Psoas muscle (tissue), 8 donors: ENCODE data around the gene PITPNC1. TPM values are rescaled to one million over a fixed set of nuclear protein-coding genes. Genes with fewer than 3 reads are reported as not detected.

ENCODE experiments used
- ATAC-seq, 4 donors: fragments of 200-7000 bp; cut with Tn5 transposase; one replicate each; pipeline ENCODE4 v1.9.1; 2020; ENCODE audit warnings: moderate library complexity in 3 of 4, mild to moderate bottlenecking in 2 of 4
- DNase-seq, 2 donors: peaks; one replicate each; pipeline ENCODE4 v3.0.0-alpha.2; 2020
- H3K27ac ChIP-seq: fragments of 200-600 bp; one replicate; pipeline ENCODE4 v1.8.0; 2022
- H3K27me3 ChIP-seq, 3 donors: fragments of 200-600 bp in 1 of 3; one replicate each; pipeline versions ENCODE4 v1.6.1 to v1.8.0; 2013 to 2022; ENCODE audit warnings: low read length in 2 of 3, mild to moderate bottlenecking in 2 of 3, moderate library complexity in 1 of 3; ENCODE audit not compliant: insufficient read depth in 3 of 3
- H3K36me3 ChIP-seq, 2 donors: fragments of 200-600 bp in 1 of 2; one replicate each; pipeline versions ENCODE4 v1.6.1 to v1.8.0; 2013 to 2022; ENCODE audit warnings: low read depth in 1 of 2, mild to moderate bottlenecking in 1 of 2, moderate library complexity in 1 of 2; ENCODE audit not compliant: insufficient read depth in 1 of 2
- H3K4me1 ChIP-seq: fragments of 200-600 bp; one replicate; pipeline ENCODE4 v1.8.0; 2022
- H3K4me3 ChIP-seq: fragments of 200-600 bp; one replicate; pipeline ENCODE4 v1.8.0; 2022; ENCODE audit warnings: mild to moderate bottlenecking
- H3K9me3 ChIP-seq: fragments of 200-600 bp; one replicate; pipeline ENCODE4 v1.8.0; 2022
- CTCF ChIP-seq: fragments of 200-600 bp; IDR thresholded peaks from one replicate; pipeline ENCODE4 v1.8.0; 2022; ENCODE audit warnings: antibody characterized with exemption
- WGBS, 3 donors: extraction: QIAGEN DNeasy Blood & Tissue Kit; methylation state at CpG; one replicate each; pipeline versions ENCODE4 v1.1.6 to v1.1.7; 2013; 5-methylcytosine and 5-hydroxymethylcytosine counted together
- intact Hi-C, 2 donors: fragments of 100-400 bp; cut with DNase I; formaldehyde crosslinking; loops; one replicate each; pipeline versions ENCODE4 v1.11.0 to v1.14.2; 2022
- polyA plus RNA-seq, 3 donors: library from polyadenylated mRNA; stranded (reverse); fragments of 200-250 nt; gene quantifications; one replicate each; pipeline ENCODE4 v1.2.3, GENCODE V29; 2013
- total RNA-seq, 4 donors: library from RNA; stranded (reverse); fragmentation: NEBNext Ultra II Directional in 2 of 4; extraction: Animal tissue kit (Norgen Biotek cat#: 25700) in 2 of 4; gene quantifications; one replicate each; pipeline versions ENCODE4 v1.2.1 to v1.2.4, GENCODE V29; 2021 to 2023
- donor health status: healthy with polysubstance abuse.
- donor health status: DM: no; HTN: no; CAD: no; lungs with moderate emphysema.
- donor health status: Bipolar disorder and iron deficiency.
- donor health status: healthy.
- donor health status: DM: yes; HTN: yes; CAD: no.
- donor health status: DM: no; HTN: no; CAD: no.
- donor health status: DM: no; HTN: no; CAD: no.
- donor health status: DM: yes; HTN: yes; CAD: no.

Gene PITPNC1
- total and polyA plus RNA-seq, 7 donors: 4.4 to 54.7 (median 6.6) TPM

DNA sequence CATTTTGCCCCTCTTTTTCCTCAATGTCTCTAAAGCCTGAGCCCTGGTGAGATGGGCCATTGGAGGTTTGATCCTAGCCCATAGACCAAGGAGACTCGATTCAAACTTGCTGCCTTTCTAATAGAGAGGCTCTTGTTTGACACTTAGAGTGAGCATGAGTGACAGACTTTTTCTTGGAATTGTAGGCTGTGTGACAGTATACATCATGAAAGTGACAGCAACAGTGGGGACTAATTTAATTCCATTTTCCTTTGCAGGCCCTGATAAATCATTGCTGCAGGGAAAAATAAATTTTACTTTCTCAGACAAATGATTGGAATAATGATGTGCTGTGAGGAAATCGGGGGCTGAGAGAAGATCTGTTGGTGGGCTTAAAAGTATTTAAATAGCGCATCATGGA lies 171.6 kb downstream of the PITPNC1 start:
- H3K36me3 ChIP-seq: no peaks in the 10 kb centered on the region
- ATAC-seq (no peak), DNase-seq (no peak)
- no peak for TF ChIP-seq CTCF
- H3K4me1 ChIP-seq: no peaks in the 10 kb centered on the region
- no peak overlapping the region for H3K4me3 ChIP-seq
- no peaks in the 10 kb centered on the region for H3K27me3 ChIP-seq
- no peaks in the 10 kb centered on the region for H3K9me3 ChIP-seq
- intact Hi-C loops: no loop called here
- H3K27ac ChIP-seq: no peak overlapping the region
- 94 to 96% (median 96%) methylated on average over 3 of the region's 3 CpGs for WGBS, 3 donors

DNA sequence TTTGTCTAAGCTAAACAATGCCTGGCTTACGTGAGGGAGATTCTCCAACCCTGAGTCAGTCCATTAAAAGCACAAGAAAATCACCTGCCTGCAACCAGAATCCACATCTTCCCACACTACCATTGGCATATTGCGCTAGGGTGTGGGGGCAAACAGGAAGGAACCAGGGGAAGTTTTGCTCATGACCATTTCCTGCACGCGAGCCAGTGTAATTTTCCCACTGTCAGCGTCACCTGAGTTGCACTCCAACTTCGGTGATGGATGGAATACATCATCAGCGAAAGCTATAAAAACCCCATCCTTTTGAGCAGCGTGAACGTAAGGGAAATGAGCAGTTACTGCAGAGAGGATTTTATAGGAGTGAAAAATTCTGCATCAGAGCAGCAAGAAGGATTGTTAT lies 172.7 kb downstream of the PITPNC1 start:
- WGBS, 3 donors: 80 to 87% (median 81%) methylated on average over 9 of the region's 9 CpGs

DNA sequence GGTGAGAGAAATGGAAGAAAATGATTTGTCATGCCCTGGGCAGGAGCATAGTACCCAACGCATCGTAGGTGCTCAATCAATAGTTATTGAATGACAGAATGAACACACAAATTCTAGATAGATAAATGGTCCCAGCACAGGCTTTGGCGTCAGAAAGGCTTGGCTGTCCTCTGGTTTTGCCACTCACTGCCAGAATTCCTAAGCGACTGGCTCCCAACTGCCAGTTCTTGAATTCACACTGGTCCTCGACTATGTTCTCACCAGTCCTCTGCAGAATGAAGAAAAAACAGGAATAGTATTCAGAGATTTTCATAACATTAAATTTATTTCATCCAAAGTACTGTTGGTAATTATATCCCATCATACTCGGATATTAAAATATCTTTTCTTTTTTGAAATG lies 177.6 kb downstream of the PITPNC1 start:
- H3K27ac ChIP-seq: no peak overlapping the region
- H3K4me1 ChIP-seq: peaks cover 6% of the 10 kb centered on the region
- 33 to 60% (median 44%) methylated on average over 6 of the region's 6 CpGs for WGBS, 3 donors
- no peak for TF ChIP-seq CTCF
- H3K36me3 ChIP-seq: no peaks in the 10 kb centered on the region
- DNase-seq (no peak), ATAC-seq (no peak)
- no peaks in the 10 kb centered on the region for H3K27me3 ChIP-seq
- intact Hi-C loops: loop anchor here in 1 of 2 donors (5.0 kb wide), 1 partner anchor 63 kb away; no protein-coding TSS in a partner anchor
- no peak overlapping the region for H3K4me3 ChIP-seq
- H3K9me3 ChIP-seq: no peaks in the 10 kb centered on the region

More for the DNA sequence above, 172.7 kb downstream of the PITPNC1 start:
- Histone ChIP-seq H3K36me3 (no peaks in the 10 kb centered on the region), H3K4me1 (no peaks in the 10 kb centered on the region), H3K27me3 (no peaks in the 10 kb centered on the region), H3K9me3 (no peaks in the 10 kb centered on the region), H3K4me3 (no peak overlapping the region), H3K27ac (no peak overlapping the region)
- intact Hi-C loops: no loop called here
- DNase-seq (peak in 1 of 2 donors; percentile 21), ATAC-seq (peak in 2 of 4 donors; percentile 26 to 53)
- no peak for TF ChIP-seq CTCF

GRCh38 chr17:67555855-67556254 lies 178.8 kb downstream of the PITPNC1 start:
- TF ChIP-seq CTCF: no peak
- Histone ChIP-seq H3K4me3 (no peak overlapping the region), H3K9me3 (no peaks in the 10 kb centered on the region), H3K4me1 (peaks cover 6% of the 10 kb centered on the region), H3K36me3 (no peaks in the 10 kb centered on the region), H3K27ac (no peak overlapping the region), H3K27me3 (no peaks in the 10 kb centered on the region)
- 46 to 58% (median 56%) methylated on average over 1 of the region's 1 CpG for WGBS, 3 donors
- DNase-seq (no peak), ATAC-seq (no peak)
- intact Hi-C loops: loop anchor here in 1 of 2 donors (5.0 kb wide), 1 partner anchor 61 kb away; no protein-coding TSS in a partner anchor
